GM21723 (cell line): Measurements from ENCODE around the gene ERICH3.
"Not testable (repeated sequence)": the region's sequence is repeated elsewhere in the genome, so short reads cannot be mapped to it uniquely, and the experiment has no call there.

Source experiments
- ATAC-seq: cut with Tn5 transposase; IDR thresholded peaks from one replicate; pipeline ENCODE4 v1.9.1; 2021; ENCODE audit warnings: mild to moderate bottlenecking, moderate library complexity; ENCODE audit not compliant: unreplicated experiment

The ERICH3 gene

DNA sequence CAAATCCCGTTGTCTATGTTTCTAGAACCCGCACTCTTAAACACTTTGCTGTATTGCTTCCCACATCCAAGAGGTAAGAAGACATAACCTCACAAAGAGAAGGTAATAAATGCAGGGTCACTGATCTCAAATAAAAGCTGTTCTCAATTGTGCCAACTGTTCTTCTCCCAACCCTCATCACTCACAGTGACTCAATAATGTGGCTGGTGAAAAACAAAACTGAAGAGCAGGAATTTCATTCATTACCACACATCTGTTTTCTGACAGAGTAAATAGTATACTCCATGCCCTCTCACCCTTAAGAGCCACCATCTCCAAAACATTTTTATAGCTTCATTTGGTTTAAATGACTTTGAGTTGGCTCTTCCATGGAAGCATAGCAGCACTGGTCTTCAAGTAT is 6.2 kb upstream of the ERICH3 start:
- ATAC-seq = no peak

- no peak for ATAC-seq
Measured at GRCh38 chr1:74677926-74678325, 4.3 kb upstream of the ERICH3 start.

GRCh38 chr1:74674278-74675048 is 871 bp upstream of the ERICH3 start:
- ATAC-seq = peak; percentile 34

DNA sequence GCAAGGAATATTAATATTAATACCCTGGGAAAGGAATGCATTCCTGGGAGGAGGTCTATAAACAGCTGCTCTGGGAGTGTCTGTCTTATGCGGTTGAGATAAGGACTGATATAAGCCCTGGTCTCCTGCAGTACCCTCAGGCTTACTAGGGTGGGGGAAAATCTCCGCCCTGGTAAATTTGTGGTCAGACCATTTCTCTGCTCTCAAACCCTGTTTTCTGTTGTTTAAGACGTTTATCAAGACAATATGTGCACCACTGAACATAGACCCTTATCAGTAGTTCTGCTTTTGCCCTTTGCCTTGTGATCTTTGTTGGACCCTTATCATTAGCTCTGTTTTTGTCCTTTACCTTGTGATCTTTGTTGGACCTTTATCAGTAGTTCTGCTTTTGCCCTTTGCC is 2.7 kb downstream of the ERICH3 start:
- ATAC-seq = not testable (repeated sequence)

DNA sequence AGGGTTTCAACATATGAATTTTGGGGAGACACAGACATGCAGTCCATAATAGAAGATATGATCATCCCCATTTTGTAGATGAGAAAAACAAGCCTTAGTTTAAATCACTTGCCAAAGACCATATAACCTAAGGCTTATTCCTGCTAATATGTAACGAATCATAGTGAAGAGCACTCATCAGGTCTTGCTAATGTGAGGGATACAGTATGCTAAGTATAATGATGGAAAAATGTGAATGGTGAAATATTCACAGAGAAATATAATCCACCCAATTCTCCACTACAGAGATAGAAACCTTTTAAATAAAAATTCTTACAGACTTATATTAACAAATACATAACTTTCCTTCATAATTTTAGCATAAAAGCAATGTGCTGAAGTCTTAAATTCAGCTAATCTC is 18.9 kb downstream of the ERICH3 start:
- ATAC-seq = no peak

DNA sequence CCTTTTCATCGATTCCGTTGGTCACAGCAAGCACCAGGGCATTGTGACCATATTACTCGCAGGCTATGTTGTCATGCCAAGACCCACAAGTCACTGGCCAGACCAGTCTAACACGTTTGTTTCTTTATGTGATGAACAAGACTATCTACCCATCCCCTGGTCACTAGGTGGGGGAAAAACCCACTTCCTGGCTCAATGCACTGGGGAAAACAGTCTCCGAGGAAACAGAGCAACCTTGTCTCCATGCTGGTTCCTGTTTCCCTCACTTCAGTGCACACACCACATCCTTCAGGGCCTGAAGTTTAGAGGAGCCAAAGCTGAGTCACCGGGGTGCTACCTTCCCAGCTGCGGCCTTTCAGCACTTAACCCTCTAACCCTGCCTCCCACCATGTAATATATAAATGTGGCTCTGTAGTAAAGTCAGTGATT is 20.9 kb downstream of the ERICH3 start:
- peak; percentile 98 for ATAC-seq

DNA sequence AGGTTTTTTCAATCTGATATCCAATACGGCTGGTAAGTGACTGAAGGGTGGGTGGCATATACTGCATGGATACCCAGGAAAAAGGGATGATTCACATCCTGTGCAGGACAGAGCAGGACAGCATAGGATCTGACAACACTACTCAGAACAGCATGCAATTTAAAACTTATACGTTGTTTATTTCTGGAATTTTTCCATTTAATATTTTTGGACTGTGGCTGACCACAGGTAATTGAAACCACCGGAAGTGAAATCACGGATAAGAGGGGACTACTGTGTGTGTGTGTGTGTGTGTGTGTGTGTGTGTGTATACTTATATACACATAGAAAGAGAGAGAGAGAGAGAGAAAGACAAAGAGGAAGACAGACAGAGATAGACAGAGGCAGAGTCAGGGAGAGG is 23.0 kb downstream of the ERICH3 start:
- ATAC-seq = no peak

GRCh38 chr1:74641876-74642275 is 31.7 kb downstream of the ERICH3 start:
- ATAC-seq = no peak

- ATAC-seq = no peak
Measured at GRCh38 chr1:74641161-74641560, 32.4 kb downstream of the ERICH3 start.

- no peak for ATAC-seq
Measured at GRCh38 chr1:74637296-74637695, 36.3 kb downstream of the ERICH3 start.

DNA sequence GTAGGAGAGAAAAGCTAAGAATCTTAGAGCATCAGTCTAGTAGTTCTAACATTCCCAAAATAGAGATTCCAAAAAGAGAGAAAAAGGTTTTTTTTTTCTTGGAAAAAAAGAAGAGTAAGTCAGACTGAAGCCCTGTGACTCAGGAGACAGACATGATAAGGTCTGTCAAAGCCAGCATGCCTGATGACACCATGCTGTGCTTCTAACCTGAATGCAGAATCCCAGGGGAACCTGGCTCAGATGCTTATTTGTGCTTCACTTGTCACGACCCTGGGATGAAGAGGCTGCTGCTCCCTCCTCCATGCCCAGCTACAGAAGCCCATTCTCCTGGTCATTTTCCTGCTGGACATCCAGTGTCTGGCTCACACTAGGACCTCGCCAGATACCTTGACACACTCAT is 44.3 kb downstream of the ERICH3 start:
- no peak for ATAC-seq

DNA sequence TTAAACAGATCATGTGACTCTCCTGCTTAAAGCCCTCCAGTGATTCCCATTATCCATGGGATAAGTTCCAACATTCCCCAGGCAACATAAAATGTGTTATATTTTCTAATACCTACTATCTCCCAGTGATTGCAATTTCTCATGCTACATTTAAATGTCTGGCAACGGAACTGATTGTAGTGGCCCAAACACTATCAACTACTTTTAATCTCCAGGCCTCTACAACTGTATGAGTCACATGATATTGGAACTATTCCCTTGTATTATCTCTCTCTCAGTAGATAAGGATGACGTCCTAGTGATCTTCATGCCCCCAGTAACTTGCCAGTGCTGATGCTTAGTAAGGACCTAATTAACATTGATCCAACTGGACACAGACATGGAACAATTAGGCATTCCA is 49.9 kb downstream of the ERICH3 start:
- ATAC-seq = no peak

- no peak for ATAC-seq
Measured at GRCh38 chr1:74620242-74620641, 53.4 kb downstream of the ERICH3 start.

- ATAC-seq = no peak
Measured at GRCh38 chr1:74618974-74619373, 54.6 kb downstream of the ERICH3 start.

GRCh38 chr1:74613894-74614293 is 59.7 kb downstream of the ERICH3 start:
- ATAC-seq = no peak

DNA sequence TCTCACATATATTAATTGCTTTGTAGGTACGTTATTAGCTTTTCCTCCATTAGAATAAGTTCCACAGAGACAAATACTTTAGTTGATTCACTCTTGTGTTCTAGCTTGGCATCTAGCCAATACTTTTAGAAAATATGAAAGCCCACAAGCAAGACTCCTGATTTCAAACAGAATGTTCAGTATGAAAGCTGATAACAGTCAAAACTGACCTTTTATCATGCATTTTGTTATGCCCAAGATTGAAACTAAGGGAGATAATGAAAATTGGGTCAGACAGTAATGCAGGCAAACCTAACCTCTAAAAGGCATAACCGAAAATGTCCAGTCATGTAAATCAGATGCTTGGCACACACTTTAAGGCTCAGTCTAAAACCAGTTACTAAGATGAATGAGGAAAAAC is 61.7 kb downstream of the ERICH3 start:
- ATAC-seq = no peak

DNA sequence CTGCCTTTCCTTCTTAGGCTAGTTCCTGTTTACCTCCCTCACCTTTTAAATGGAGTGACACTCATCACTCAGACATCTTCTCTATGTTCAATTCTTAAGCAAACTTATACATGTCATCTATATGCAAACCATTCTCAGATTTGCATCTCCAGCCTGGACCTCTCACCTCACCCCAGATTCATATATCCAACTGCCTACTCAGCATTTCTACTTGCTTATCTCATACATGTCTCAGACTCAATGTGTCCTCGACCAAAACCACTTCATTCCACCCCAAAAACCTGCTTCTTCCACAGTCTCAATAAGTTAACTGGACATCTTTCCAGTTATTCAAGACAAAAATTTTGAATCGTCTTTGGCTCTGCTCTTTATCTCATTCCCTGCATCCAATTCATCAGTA is 62.6 kb downstream of the ERICH3 start:
- no peak for ATAC-seq

DNA sequence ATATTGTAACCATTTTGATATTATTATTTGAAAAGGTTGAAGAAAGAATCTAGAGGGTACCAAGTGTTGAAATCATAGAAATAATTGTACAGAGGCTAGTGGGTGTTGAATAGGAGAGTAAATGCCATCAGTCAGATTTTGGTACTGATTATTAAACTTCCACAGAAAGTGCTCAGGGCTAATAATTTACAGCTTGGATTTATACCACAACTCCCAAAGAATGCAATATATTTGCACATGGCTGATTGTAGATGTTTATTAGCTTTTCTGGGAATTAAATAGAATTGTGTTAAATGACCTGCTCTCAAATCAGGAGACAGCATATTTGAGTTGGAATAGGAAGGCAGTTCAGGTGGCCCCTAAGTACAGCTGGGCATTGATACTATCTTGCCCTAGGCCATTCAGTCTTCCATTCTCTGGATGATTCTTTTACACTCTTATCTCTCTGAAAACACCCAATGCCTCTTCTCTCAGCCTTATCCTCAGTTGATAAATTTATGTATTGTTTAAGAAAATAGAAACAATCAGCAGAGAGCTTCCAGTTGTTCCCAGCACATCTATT is 63.7 kb downstream of the ERICH3 start:
- no peak for ATAC-seq

DNA sequence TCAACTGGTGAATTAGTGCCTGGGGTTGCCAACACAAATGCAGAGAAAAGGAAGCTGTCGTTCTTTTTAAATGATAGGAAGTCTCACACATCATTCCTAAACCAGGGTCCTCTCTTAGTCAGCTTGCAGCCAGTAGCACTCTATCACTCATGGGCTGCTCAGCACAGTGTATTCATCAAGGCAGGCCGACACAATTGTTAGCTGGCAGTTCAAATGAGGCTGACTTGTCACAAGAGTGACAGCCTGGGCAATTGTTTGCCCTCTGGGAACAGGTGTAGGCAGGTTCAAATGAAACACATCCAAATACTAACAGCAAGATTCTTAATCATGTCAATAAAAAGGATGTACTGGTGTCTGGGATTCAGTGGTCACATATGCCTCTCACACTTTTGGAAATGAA is 76.9 kb downstream of the ERICH3 start:
- no peak for ATAC-seq

DNA sequence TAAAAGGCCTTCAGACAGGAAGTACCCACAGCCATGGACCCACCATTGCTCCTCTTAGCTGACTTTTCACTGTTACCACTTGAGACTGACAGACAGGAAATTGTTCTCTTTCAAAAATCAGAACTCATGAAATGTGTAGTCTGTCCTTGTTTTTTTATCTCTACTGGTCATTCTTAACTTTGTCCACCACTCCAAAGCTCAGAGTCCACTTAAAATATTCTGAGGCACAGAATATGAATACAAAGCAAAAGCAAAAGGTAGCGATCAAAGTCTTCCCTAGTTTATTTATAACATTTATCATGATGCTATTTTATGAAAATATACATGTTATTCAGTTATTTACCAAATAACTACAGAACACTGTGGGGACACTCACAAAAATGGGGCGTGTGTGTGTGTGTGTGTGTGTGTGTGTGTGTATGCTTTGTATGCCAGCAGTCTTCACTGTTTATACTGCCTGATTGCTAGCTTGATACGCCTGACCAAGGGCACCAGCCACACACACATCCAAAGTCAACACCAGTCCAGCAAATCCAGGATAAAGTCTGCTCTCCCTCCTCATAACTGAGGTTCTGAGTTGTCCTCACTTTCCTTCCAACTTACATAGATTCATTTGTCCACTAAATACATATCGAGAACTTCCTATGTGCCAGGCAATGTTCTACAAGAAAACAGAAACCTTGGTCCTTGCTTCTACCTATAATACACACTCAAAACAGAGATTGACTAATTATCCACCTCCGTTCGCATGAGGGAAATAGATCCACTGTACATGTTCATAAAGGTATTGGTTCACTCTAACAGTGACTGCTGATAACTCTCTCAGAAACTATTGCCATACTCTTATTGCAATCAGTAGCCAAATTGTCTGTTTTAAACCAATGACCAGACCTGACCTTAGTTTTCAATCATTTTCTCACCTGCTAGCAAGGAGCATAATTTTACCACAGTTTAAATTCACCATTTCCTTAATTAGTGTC is 79.4 kb downstream of the ERICH3 start:
- no peak for ATAC-seq

GRCh38 chr1:74592580-74593355 is 80.8 kb downstream of the ERICH3 start:
- peak; percentile 57 for ATAC-seq
